NCI-H82 (cell line): Measurements from ENCODE around the gene FZD8.
"Not testable (repeated sequence)": the region's sequence is repeated elsewhere in the genome, so short reads cannot be mapped to it uniquely, and the experiment has no call there.

Source experiments
- DNase-seq: peaks from one replicate; lab custom pipeline; 2025; lab: John Stamatoyannopoulos, UW

FZD8 gene

GRCh38 chr10:35642035-35642792 is at the start of gene FZD8:
TSS of gene FZD8 (minus strand) at chr10:35642296. CDS start at chr10:35641429, 867 bp downstream.
- DNase-seq, result peak; percentile 92

GRCh38 chr10:35691522-35692236 is 49.6 kb upstream of the FZD8 start:
- peak; percentile 12 for DNase-seq

DNA sequence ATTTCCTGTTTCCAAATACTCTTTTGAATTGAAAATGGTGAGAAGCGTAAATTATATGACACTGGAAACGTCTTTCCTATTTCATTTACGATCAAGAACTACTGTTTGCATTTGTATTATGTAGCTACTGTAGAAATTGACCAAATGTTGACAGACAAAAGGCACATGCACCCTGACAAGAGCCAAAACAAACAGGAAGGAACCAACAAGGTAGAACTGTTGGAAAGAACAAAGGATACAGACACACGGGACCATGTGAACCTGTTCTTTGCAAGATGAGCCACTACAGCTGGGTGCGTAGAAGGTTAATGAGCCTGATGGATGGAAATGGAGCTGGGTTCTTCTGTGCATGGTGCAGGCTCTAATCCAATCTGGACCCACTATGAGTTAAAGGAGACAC is 48.4 kb upstream of the FZD8 start:
- DNase-seq, result no peak

DNA sequence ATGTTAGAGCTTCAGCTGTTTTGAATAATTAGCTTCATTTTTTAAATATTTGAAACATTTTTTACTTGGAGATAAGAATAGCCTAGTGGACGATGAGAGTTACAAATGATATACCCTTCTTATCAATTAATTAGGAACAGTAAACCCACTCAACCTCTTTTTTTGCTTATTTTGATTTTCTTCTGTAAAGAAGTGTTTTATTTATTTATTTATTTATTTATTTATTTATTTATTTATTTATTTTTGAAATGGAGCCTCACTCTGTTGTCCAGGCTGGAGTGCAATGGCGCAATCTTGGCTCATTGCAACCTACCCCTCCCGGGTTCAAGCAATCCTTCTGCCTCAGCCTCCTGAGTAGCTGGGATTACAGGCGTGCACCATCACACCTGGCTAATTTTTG is 43.8 kb upstream of the FZD8 start:
- not testable (repeated sequence) for DNase-seq

GRCh38 chr10:35685402-35685801 is 43.3 kb upstream of the FZD8 start:
- DNase-seq, result no peak

DNA sequence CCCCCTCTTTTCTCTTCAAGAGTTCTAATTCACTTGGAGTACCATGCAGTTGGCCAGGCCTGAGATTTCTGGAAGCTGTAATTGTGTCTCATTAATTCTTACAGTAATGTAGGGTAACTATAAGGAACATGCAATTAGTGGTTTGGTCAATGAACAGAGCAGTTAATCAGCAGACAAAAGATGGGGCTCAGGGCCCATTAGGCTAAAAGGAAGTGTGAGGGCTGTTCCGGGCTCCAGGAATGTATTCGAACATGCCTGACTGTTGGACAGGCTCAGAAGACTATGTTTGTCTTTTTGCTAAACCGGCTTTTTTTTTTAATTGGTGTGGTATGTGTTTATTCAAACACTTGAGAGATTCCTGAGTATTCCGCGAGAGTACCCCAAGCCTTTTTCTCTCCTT is 42.5 kb upstream of the FZD8 start:
- no peak for DNase-seq

DNA sequence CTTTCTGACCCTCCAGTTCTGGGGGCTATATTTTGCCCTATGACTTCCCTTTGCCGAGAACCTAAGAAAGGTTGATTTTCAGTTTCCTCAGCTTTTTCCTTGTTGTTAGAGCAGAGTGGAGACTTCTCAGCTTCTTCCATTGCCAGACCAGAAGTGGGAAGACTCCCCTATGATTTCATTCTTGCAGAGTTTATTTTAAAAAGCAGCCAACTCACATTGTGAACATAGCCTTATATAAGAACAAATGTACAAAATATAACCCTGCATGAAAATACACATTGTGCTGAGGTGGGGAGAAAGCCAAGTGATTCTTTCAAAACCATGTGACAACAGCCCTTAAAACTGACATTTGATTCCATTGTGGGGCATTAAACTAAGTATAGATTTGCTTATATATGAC is 33.8 kb upstream of the FZD8 start:
- DNase-seq, result no peak

- no peak for DNase-seq
Observed at GRCh38 chr10:35674843-35675242, 32.7 kb upstream of the FZD8 start.

DNA sequence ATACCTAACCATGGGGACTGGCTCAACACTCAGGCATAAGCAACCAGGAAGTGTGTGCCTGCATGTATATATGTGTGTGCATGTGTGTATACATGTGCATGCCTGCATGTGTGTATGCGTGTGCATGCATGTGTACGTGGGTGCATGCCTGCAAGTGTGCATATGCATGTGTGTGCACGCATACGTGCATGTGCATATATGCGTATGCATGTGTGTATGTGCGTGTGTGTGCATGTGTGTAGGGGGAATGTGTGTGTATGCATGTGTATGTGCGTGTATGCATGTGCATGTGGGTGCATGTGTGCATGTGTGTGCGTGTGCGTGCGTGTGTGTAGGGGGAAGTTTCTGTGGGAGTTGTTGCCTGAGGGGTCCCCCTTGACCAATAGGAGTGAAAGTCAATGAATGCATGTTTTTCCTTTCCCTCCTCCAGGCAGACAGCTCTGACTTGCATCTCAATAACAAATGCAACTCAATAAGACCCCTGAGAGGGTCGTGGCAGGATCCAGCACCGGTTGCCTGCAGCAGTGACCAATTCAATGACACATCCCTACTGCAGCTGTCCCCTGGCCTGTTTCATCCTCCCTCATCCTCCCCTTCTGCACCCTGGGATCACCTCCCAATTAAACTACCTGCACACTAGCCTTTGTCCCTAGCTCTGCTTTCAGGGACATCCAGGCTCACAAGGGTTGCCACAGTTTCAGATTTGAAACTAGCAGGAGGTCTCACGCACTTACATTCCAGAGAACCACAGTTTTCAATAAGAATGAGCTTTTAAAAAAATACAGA is 27.0 kb upstream of the FZD8 start:
- DNase-seq, result no peak

- DNase-seq, result no peak
Observed at GRCh38 chr10:35667971-35668370, 25.9 kb upstream of the FZD8 start.

DNA sequence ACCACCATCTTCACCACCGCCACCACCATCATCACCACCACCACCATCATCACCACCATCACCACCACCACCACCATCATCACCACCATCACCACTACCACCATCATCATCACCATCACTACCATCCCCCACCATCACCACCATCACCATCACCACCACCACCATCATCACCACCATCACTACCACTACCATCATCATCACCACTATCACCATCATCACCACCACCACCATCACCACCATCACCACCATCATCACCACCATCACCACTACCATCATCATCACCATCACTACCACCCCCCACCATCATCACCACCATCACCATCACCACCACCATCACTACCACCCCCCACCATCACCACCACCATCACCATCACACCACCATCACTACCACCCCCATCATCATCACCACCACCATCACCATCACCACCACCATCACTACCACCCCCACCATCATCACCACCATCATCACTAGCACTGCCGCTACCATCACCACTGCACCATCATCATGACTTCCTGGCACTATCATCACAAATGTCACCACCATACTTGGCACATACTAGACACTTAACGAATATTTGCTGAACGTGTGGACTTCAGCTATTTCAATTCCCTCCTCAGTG is 25.3 kb upstream of the FZD8 start:
- no peak for DNase-seq

GRCh38 chr10:35661236-35661635 is 19.1 kb upstream of the FZD8 start:
- no peak for DNase-seq

DNA sequence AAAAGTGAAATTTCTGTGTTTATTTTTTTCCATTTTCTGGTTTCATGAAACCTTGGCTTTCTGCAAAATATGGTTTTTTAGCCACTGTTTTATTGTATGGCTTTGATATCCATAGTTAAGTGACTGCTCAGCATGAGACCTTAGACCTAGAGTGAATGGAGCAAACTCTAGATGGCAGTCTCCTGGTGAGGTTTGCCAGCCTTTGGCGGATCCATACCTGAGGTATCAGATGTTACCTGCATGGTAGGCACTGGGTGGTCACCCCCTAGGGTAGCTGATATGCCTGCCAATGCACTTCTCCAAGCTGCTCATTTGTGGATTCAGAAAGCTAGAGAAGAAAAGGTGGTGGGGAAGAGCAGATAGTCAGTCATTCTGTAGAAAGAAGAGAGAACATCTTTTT is 17.4 kb upstream of the FZD8 start:
- DNase-seq, result no peak

GRCh38 chr10:35657621-35658020 is 15.5 kb upstream of the FZD8 start:
- DNase-seq, result no peak

- DNase-seq, result no peak
Observed at GRCh38 chr10:35652824-35653223, 10.7 kb upstream of the FZD8 start.

DNA sequence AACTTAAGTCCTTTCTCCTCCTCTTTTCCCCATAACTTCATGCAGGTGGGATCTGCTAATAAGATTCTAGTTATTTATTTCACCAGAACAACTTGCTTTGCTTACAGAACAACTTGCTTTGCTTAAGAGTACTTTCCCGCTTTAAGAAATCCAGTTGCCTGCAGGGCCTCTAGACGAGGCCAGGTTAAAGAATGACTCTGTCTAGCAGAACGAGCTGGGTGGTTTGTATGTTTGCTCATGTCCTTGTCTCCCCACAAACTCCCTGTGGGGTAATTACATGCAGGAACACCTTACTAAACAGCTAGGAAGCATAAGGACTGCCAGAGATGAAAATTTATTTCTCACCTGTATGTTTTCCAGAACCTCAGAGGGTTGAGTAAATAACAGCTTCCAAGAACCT is 8.8 kb upstream of the FZD8 start:
- DNase-seq, result no peak

DNA sequence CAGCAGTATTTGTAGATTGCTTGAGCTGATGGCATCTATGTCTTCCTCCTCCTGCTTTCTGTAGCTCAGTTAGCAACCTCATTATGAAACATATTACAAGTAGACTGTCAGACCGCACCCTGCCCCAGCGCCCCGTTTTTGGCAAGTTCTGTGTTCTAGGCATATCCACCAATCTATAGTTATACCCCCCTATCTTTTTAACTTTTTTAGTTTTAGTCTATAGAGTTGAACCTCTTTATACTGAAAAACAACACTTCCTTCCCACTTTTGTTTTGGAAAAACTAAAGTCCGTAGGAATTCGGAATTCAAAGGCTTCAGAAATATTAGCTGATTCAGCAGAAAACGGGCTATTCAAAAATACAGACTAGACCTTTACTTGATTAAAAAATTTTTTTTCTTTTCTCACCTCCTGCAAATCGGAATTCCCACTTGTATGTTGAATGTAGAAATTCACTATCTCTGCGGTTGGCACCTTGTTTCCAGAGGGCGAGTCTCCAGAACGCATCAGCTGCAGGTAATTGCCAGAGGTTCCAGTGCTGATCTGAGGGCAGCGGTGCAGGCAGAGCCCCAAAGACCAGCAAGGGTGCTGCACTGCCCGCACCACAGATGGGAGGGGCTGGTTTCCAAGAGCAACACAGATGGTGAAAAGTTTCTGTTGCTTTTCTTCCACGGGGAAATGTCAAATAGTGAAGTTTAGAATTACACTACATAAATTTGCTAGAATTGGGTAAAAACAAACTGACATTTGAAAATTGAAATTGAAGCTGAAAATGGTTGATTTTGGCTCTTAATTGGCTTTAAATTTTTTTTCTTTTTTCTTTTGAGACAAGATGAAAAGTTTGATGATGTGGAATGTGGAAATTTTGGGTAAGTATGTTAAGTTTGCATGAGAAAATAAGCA is 2.2 kb upstream of the FZD8 start:
- peak; percentile 7 for DNase-seq

DNA sequence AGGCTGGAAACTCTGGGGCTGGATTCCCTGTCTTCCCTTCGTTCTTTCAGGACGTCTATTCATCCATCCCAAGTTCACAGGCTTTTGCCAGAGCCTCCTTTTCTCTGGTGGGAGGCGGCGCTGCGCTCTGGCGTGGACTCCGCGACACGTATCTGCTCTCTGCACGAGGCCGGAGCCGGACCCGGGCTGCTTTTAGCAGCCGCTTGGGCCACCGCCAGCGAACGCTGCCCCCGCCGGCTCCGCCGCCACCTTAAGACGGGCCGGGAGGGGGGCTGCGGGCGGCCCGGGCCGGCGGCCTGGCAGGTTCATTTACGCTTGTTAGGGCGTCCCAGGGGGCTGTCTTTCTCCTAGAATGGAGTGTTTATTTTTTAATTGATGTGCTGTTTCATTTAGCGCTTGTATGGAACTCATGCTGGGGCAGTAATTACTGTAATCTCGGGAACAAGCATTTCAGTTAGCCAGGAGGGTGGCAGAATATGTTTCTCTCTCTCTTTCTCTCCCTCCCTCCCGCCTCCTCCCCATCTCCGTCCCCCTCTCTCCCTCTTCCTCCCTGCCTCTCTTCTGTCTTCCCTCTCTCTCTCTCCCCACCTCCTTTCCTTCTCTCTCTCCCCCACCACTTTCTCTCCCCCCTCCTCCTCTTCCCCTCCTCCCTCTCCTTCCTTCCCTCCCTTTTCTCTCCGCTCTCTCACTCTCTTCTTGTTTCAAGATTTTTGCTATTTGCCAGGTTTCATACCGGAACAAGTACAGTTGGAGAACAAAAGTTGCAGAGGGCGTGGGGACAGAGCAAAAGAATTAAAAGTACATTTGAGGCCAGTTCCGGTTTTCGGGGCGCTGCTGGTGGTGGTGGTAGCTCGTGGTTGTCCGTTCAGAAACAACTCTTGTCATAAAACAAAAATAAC is 1.3 kb upstream of the FZD8 start:
- DNase-seq, result peak; percentile 36

GRCh38 chr10:35642793-35643114 is 658 bp upstream of the FZD8 start:
- no peak for DNase-seq

DNA sequence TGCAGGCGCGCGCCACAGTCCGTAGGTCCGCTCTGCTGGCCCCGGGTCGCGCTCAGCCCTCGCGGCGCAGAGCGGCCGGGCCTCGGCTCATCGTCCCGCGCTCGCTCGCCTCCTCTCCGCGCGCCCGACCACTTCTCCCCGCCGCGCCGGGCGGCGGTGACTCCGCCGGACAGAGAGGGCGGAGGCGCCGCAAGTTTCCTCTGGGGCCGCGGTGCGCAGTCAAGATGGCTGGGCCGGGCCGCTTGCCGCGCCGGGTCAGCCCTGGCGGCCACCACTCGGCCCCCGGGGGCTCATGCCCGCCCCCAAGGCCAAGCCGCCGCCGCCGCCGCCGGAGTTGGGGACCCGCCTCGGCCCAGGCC is 441 bp downstream of the FZD8 start:
- no peak for DNase-seq
